Psoas muscle (tissue), 8 donors: Measurements from ENCODE around the gene SH2D3A. TPM values are rescaled to one million over a fixed set of nuclear protein-coding genes. Genes with fewer than 3 reads are reported as not detected.

ENCODE experiments used
- ATAC-seq, 4 donors: fragments of 200-7000 bp; cut with Tn5 transposase; one replicate each; pipeline ENCODE4 v1.9.1; 2020; ENCODE audit warnings: moderate library complexity in 3 of 4, mild to moderate bottlenecking in 2 of 4
- DNase-seq, 2 donors: peaks; one replicate each; pipeline ENCODE4 v3.0.0-alpha.2; 2020
- H3K27ac ChIP-seq: fragments of 200-600 bp; one replicate; pipeline ENCODE4 v1.8.0; 2022
- H3K27me3 ChIP-seq, 3 donors: fragments of 200-600 bp in 1 of 3; one replicate each; pipeline versions ENCODE4 v1.6.1 to v1.8.0; 2013 to 2022; ENCODE audit warnings: low read length in 2 of 3, mild to moderate bottlenecking in 2 of 3, moderate library complexity in 1 of 3; ENCODE audit not compliant: insufficient read depth in 3 of 3
- H3K36me3 ChIP-seq, 2 donors: fragments of 200-600 bp in 1 of 2; one replicate each; pipeline versions ENCODE4 v1.6.1 to v1.8.0; 2013 to 2022; ENCODE audit warnings: low read depth in 1 of 2, mild to moderate bottlenecking in 1 of 2, moderate library complexity in 1 of 2; ENCODE audit not compliant: insufficient read depth in 1 of 2
- H3K4me1 ChIP-seq: fragments of 200-600 bp; one replicate; pipeline ENCODE4 v1.8.0; 2022
- H3K4me3 ChIP-seq: fragments of 200-600 bp; one replicate; pipeline ENCODE4 v1.8.0; 2022; ENCODE audit warnings: mild to moderate bottlenecking
- H3K9me3 ChIP-seq: fragments of 200-600 bp; one replicate; pipeline ENCODE4 v1.8.0; 2022
- WGBS, 3 donors: extraction: QIAGEN DNeasy Blood & Tissue Kit; methylation state at CpG; one replicate each; pipeline versions ENCODE4 v1.1.6 to v1.1.7; 2013; 5-methylcytosine and 5-hydroxymethylcytosine counted together
- intact Hi-C, 2 donors: fragments of 100-400 bp; cut with DNase I; formaldehyde crosslinking; loops; one replicate each; pipeline versions ENCODE4 v1.11.0 to v1.14.2; 2022
- polyA plus RNA-seq, 3 donors: library from polyadenylated mRNA; stranded (reverse); fragments of 200-250 nt; gene quantifications; one replicate each; pipeline ENCODE4 v1.2.3, GENCODE V29; 2013
- total RNA-seq, 4 donors: library from RNA; stranded (reverse); fragmentation: NEBNext Ultra II Directional in 2 of 4; extraction: Animal tissue kit (Norgen Biotek cat#: 25700) in 2 of 4; gene quantifications; one replicate each; pipeline versions ENCODE4 v1.2.1 to v1.2.4, GENCODE V29; 2021 to 2023
- TF ChIP-seq, protein P1 (sequence below): fragments of 200-600 bp; IDR thresholded peaks from one replicate; pipeline ENCODE4 v1.8.0; 2022; ENCODE audit warnings: antibody characterized with exemption
- donor health status: healthy with polysubstance abuse.
- donor health status: DM: no; HTN: no; CAD: no; lungs with moderate emphysema.
- donor health status: Bipolar disorder and iron deficiency.
- donor health status: healthy.
- donor health status: DM: yes; HTN: yes; CAD: no.
- donor health status: DM: no; HTN: no; CAD: no.
- donor health status: DM: no; HTN: no; CAD: no.
- donor health status: DM: yes; HTN: yes; CAD: no.

SH2D3A gene
- total and polyA plus RNA-seq, 7 donors: 0.07 to 0.17 (median 0.12) TPM; not detected in 3

DNA sequence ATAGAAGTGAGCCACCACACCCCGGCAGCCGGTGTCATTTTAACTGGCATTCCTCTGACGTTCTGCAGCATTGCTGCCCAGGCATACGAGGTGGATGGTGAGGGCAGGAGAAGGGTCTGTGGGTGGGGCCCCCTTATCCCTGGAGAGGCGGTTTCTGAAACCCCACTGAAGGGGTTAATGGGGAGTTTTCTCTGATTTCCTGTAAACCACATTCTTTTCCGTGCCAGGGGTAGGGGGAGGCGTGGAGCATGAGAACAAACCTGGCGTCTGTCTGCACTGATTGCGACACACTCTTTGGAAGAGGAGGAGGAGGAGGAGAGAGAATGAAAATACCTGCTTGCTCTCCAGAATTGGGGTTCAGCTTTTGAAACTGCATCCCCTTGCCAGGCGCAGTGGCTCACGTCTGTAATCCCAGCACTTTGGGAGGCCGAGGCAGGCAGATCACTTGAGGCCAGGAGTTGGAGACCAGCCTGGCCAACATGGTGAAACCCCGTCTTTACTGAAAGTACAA is 44.1 kb downstream of the SH2D3A start:
- TF ChIP-seq, protein P1, sequence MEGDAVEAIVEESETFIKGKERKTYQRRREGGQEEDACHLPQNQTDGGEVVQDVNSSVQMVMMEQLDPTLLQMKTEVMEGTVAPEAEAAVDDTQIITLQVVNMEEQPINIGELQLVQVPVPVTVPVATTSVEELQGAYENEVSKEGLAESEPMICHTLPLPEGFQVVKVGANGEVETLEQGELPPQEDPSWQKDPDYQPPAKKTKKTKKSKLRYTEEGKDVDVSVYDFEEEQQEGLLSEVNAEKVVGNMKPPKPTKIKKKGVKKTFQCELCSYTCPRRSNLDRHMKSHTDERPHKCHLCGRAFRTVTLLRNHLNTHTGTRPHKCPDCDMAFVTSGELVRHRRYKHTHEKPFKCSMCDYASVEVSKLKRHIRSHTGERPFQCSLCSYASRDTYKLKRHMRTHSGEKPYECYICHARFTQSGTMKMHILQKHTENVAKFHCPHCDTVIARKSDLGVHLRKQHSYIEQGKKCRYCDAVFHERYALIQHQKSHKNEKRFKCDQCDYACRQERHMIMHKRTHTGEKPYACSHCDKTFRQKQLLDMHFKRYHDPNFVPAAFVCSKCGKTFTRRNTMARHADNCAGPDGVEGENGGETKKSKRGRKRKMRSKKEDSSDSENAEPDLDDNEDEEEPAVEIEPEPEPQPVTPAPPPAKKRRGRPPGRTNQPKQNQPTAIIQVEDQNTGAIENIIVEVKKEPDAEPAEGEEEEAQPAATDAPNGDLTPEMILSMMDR: no peak
- intact Hi-C loops: no loop called here
- H3K27ac ChIP-seq: peak overlapping the region; percentile 23
- 15 to 22% (median 16%) methylated on average over 13 of the region's 13 CpGs for whole genome bisulfite sequencing, 3 donors
- H3K9me3 ChIP-seq: no peaks in the 10 kb centered on the region
- ATAC-seq (peak in 2 of 4 donors; percentile 15 to 54), DNase-seq (peak; percentile 69 to 79)
- no peak overlapping the region for H3K4me3 ChIP-seq
- no peaks in the 10 kb centered on the region for H3K36me3 ChIP-seq
- no peaks in the 10 kb centered on the region for H3K4me1 ChIP-seq
- H3K27me3 ChIP-seq: peaks cover 0 to 3% (median 0%) of the 10 kb centered on the region in 3 donors

DNA sequence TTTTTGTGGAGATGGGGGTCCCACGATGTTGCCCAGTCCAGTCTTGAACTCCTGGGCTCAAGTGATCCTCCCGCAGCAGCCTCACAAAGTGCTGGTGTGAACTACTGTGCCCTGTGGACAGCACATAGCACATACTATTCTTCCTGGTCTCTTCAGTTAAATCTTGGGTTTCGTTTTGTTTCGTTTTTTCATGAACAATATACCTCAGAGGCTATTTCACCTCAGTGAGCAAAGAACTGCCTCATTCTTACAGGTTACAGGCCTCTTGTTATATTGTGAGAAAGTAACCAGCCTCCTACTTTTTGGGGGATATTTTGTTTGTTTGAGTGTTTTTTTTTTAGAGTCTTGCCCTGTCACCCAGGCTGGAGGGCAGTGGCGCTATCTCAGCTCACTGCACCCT is 45.5 kb downstream of the SH2D3A start:
- DNase-seq: peak in 1 of 2 donors; percentile 21
- H3K36me3 ChIP-seq: no peaks in the 10 kb centered on the region
- peaks cover 0 to 4% (median 3%) of the 10 kb centered on the region in 3 donors for H3K27me3 ChIP-seq
- WGBS, 3 donors: 77 to 82% (median 79%) methylated on average over 5 of the region's 5 CpGs
- TF ChIP-seq, protein P1: no peak
- intact Hi-C loops: no loop called here
- H3K4me3 ChIP-seq: no peak overlapping the region
- no peak for ATAC-seq
- no peaks in the 10 kb centered on the region for H3K9me3 ChIP-seq
- H3K27ac ChIP-seq: no peak overlapping the region
- no peaks in the 10 kb centered on the region for H3K4me1 ChIP-seq

GRCh38 chr19:6721138-6721474 is 46.1 kb downstream of the SH2D3A start:
- Histone ChIP-seq H3K9me3 (no peaks in the 10 kb centered on the region), H3K27me3 (peaks cover 0 to 8% (median 3%) of the 10 kb centered on the region in 3 donors), H3K4me3 (no peak overlapping the region), H3K36me3 (no peaks in the 10 kb centered on the region), H3K4me1 (no peaks in the 10 kb centered on the region), H3K27ac (no peak overlapping the region)
- intact Hi-C loops: no loop called here
- DNase-seq (no peak), ATAC-seq (no peak)
- TF ChIP-seq, protein P1: no peak

GRCh38 chr19:6720369-6721137 is 46.7 kb downstream of the SH2D3A start, which contains the start of gene C3:
TSS of gene C3 (minus strand) at chr19:6720650. CDS start at chr19:6720589, 61 bp downstream.
- Histone ChIP-seq H3K27me3 (peaks cover 0 to 9% (median 3%) of the 10 kb centered on the region in 3 donors), H3K9me3 (no peaks in the 10 kb centered on the region), H3K27ac (no peak within 1 kb of the TSS), H3K4me3 (peak within 1 kb of the TSS; percentile 48), H3K36me3 (no peaks in the 10 kb centered on the region), H3K4me1 (no peaks in the 10 kb centered on the region)
- peak; percentile 49 to 75 (median 69) for ATAC-seq
- TF ChIP-seq, protein P1: no peak
- intact Hi-C loops: no loop called here
- DNase-seq: peak; percentile 70 to 82
- WGBS, 3 donors: 31 to 58% (median 41%) methylated on average over 3 to 4 of the region's 4 CpGs
